PFSK-1 (cell line): ENCODE data around the gene CD320.

ENCODE experiments used
- POLR2AphosphoS5 ChIP-seq: IDR thresholded peaks from 2 replicates; pipeline ENCODE4 v1.6.1; 2012; ENCODE audit warnings: low read depth, mild to moderate bottlenecking, control low read depth, low read length, moderate library complexity
- REST ChIP-seq, 2 experiments: IDR thresholded peaks; 2 replicates each; pipeline versions ENCODE4 v1.6.1 to v1.8.0; 2011 to 2012; ENCODE audit warnings: low read depth in 2 of 2, low read length in 2 of 2, control low read depth in 1 of 2, inconsistent platforms in 1 of 2, mild to moderate bottlenecking in 1 of 2, moderate library complexity in 1 of 2; ENCODE audit not compliant: insufficient read depth in 1 of 2

GRCh38 chr19:8302734-8303133 is 5.4 kb downstream of the CD320 start:
- TF ChIP-seq POLR2AphosphoS5 (no peak), REST (IDR thresholded peaks at IDR 0.05; ENCODE audit: insufficient read depth in 1 of 2, low read depth in 2 of 2, low read length in 2 of 2) (no peak)
